Right lobe of liver (tissue), 4 donors: ENCODE measurements around the gene MKLN1.

Source experiments
- CTCF ChIP-seq, 4 donors: fragments of 200-600 bp in 3 of 4; fragments of 450-650 bp in 1 of 4; IDR thresholded peaks; one replicate each; pipeline versions ENCODE4 v1.5.1 to v1.8.0; 2016 to 2022; ENCODE audit warnings: antibody characterized with exemption in 4 of 4, mild to moderate bottlenecking in 2 of 4
- POLR2A ChIP-seq: fragments of 450-650 bp; IDR thresholded peaks from one replicate; pipeline ENCODE4 v1.6.1; 2017; ENCODE audit warnings: antibody characterized with exemption, mild to moderate bottlenecking
- donor health status: DM: no; HTN: no; CAD: no.
- donor health status: DM: no; HTN: no; CAD: no.
- donor health status: DM: no; HTN: yes; CAD: no.

GRCh38 chr7:131312838-131313237 lies 14.8 kb upstream of the MKLN1 start:
- TF ChIP-seq CTCF (IDR thresholded peaks at IDR 0.05) (no peak), POLR2A (no peak)
